Skin epidermis (tissue), 12 donors: ENCODE results near the gene RAMP3.

Experiments used
- H3K27ac ChIP-seq, 21 experiments: fragments of 200-600 bp; sonication (generic) in 11 of 21; one replicate each; pipeline ENCODE4 v1.5.0; 2020; ENCODE audit warnings: mild to moderate bottlenecking in 3 of 21, inconsistent platforms in 2 of 21, moderate library complexity in 2 of 21
- H3K4me3 ChIP-seq, 7 experiments: fragments of 200-600 bp; sonication (generic) in 2 of 7; one replicate each; pipeline ENCODE4 v1.5.0; 2020; ENCODE audit warnings: inconsistent platforms in 2 of 7, mild to moderate bottlenecking in 2 of 7, moderate library complexity in 1 of 7

RAMP3 gene

DNA sequence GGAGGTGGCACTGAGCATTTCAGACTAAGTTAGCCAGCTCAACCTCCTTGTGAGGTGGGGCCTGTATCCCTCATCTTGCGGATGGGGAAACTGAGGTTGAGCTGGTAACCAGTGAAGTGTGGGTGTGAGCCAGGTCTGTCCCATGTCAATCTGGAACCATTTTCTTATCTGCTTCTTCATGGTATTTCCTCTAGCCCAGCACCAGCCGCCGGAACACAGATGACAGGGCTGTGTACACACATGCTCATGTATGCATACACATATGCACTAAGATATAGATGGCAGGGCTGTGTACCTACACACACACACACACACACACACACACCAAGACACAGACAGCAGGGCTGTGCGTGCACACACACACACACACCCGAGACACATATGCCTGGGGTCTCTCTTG is 18.5 kb downstream of the RAMP3 start:
- Histone ChIP-seq H3K4me3 (no peak overlapping the region), H3K27ac (no peak overlapping the region)

DNA sequence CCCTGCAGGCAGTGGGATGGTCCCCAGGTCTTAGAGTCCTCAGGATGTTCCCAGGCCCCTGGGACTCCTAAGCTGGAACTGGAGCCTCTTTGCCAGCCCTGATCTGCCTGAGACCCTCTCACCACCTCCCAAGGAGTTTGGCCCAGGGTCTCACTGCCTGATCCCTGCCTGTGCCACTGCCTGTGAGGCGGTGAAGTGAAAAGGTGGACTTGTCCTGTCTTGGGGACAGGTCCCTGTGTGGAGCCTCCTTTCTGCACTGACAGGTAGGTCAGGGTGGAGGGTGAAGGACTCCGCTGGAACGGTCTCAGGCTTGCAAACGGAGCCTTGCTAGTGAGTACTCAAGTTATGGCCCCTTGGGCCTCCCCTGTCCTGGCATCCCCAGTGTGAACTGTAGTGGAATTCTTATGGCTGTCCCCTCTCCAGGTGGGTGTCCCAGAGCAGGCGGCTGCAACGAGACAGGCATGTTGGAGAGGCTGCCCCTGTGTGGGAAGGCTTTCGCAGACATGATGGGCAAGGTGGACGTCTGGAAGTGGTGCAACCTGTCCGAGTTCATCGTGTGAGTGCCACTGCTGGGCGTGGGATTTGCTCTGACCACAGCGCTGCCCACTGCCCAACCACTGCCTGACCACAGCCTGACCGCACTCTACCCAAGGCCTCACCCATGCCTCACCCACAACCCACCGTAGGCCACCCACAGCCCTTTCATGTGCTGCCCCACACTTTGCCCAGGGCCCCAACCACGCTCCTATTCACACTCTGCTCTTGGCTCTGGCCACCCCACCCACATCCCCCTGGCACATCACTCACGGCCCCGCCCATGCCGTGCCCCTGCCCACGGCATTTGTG is 19.5 kb downstream of the RAMP3 start:
- Histone ChIP-seq H3K4me3 (no peak overlapping the region), H3K27ac (no peak overlapping the region)

DNA sequence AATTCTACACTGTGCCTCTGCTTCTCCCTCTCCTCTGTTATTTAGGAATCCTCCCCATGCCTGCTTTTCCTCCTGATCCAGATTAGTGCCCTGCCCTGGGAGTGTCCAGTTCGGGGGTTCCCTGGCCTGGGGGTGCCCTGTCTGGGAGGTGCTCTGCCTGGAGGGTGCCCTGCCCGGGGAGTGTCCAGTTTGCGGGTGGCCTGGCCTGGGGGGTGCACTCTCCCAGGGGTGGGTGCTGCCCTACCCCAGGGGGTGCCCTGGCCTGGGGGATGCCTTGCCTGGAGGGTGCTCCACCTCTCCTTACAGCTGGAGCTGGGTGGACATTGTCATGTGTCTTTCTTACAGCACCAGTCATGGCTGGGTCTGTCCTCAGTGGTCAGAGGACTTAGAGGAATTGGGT is 20.2 kb downstream of the RAMP3 start:
- Histone ChIP-seq H3K4me3 (no peak overlapping the region), H3K27ac (no peak overlapping the region)

DNA sequence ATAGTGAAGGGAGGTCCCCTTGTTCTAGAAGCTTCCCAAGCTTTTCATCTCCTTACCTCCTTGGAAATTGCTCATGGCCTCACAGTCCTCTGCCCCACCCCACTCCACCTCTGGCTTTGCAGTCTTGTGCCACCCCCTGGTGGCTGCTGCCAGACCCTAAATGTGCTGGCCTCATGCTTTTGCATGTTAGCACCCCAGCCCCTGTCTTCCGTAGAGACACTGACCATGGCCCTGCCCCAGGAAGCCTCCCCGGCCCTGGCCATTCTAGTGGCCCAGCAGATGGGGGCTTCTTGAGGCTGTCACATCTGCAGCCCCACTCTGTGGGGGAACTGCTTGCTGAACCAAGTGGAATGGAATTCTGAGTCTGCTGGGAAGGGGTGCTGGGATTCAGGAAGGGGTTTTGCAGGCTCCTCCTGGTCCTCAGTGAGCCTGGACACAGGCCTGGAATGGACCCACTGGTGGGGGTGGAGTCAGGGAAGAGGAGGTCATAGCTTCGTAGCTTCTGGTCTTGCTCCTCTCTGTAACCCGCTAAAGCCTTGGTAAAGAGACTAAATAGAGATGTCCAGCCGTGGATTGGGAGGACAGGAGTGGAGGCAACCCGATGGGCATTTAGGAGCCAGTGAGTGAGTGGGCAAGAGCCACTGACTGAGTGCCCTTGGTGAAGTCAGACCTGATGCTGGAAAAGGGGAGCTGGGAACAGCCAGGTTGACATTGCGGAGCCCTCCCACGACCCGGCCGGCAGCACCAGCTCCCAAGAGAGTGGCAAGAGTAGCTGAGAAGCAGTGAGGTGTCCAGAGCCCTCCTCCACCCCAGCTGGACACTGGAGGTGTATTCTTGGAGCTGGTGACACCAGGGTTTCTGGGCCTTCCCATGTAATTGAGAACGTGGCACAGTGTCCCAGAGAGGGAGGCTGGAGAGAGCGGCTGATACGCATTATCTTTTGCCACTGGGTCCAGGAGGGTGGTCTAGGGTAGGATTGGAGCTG is 20.9 kb downstream of the RAMP3 start:
- no peak overlapping the region for H3K27ac ChIP-seq
- no peak overlapping the region for H3K4me3 ChIP-seq

DNA sequence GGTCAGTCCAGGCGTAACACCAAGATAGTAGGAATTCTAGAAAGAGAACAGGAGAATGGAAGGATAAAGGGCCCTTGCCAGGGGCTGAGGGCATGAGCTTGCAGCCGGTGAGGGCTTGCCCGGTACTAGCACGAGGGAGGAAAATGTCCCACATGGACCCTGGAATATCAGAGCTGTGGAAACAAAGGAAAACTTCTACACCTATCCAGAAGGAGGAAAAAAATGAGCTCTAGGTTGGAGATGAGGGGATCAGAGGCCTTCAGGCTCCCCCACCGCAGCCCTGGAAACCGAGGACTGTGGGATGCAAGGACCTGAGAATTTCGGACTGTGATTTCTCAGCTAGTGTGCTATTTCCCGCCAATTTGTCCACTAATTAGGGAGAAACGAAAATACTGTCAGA is 22.1 kb downstream of the RAMP3 start:
- H3K27ac ChIP-seq: no peak overlapping the region
- H3K4me3 ChIP-seq: no peak overlapping the region

DNA sequence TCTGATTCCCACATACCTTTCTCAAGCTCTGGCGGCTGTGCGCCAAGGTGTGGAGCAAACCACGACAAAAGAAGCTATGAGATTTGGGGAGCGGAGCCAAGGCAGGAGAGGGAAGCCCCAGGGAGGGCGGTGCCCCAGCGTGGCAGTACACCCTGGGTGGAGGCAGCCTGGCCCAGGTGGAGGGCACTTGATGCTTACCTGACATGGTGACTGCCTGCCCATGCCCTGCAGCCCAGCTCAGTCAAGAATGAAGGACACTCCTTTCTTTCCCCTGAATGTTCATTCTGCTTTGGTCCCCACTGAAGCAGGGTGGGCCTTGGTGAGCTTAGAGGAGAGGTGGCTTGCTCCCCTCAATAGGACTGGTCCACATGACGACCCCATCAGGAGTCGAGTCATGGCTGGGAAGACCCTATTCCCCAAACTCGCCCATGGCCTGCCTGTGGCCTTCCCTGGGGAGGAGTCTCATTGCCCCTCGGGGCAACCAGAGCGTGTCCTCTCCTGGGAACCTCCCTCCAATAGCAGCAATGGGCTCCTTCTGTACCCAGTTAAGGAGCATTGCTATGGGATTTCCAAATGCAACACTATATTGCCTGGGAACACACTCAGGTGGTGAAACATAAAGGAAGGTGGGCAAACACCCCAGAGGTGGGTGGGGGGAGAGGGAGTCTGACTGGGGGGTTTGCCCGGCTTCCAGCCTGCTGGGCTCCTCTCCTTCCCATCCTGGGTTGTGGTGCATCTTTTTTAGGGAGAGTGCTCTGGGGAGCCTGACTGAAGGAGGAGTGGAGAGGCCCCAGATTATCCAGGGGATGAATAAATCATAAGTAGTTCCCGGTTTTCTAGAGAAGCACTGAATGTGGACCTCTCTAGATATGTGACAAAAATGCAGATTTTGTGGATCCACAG is 22.7 kb downstream of the RAMP3 start:
- no peak overlapping the region for H3K4me3 ChIP-seq
- no peak overlapping the region for H3K27ac ChIP-seq

DNA sequence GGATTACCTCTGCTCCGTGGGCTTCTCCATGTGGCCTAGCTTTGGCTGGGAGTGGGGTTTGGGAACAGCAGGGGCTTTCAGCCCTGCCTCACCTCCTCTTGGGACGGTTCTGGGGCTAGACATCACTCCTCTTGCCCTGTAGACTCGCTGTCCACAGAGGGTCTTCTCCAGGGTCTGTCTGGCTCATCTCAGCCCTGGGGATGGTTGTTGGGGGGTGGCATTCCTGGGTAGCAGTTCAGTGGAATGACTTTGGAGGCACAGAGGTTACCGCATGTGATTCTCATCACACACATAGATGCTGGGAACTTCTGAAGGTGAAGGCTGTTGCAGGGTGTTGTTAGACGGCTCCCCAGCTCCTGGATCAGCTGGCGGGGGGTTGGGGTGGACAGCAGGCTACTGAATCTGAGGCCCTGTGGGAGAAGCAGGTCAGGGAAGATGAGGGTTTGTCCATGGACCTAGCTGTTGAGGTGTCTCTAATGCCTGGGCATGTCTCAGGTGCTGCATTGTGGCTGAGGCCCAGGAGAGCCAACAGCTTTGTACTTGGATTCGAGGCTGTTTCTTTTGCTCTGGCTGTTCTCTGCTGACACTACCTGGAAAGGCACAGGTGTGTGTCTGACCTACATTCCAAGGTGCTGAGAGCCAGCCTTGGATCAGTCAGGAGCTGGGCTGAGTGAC is 23.8 kb downstream of the RAMP3 start:
- no peak overlapping the region for H3K4me3 ChIP-seq
- no peak overlapping the region for H3K27ac ChIP-seq

DNA sequence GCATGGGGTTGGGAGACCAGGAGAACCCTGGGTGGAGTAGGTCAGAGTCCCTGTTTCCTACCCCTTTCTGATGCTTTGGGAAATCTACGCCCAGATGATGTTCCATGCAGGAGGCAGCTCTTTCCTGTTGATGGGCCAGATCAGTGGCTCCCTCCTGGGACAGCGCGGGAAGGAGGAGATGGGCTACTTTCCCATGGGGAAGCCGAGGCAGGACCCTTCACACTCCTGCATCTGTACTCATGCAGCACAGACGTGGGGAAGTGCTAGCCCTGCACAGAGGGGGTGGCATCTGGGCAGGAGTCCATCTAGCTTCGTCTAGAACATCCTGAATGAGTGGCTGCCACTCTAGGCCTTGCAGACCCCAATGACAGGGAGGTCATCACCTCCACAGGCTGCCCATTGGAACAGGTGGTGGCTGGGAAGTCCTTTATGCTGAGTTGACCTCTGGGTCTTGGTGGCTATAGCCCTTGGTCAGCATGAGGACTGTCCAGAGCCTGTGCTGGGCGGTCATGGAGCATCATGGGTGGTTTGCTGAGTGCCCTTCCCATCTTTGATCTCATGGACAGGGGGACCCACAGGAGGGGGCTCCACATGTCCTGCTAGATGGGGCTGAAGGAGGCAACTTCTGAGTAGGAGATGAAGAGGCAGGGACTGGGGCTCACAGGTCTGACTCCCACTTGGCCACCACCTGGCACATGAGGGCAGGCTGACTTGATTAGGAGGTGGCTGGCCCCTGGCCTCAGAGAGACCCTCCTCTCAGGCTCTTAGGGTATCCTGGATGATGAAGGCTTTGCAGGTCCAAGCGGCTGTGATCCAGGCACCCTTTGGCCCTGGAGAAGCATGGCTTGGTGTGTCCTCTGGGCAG is 24.6 kb downstream of the RAMP3 start:
- no peak overlapping the region for H3K4me3 ChIP-seq
- no peak overlapping the region for H3K27ac ChIP-seq

DNA sequence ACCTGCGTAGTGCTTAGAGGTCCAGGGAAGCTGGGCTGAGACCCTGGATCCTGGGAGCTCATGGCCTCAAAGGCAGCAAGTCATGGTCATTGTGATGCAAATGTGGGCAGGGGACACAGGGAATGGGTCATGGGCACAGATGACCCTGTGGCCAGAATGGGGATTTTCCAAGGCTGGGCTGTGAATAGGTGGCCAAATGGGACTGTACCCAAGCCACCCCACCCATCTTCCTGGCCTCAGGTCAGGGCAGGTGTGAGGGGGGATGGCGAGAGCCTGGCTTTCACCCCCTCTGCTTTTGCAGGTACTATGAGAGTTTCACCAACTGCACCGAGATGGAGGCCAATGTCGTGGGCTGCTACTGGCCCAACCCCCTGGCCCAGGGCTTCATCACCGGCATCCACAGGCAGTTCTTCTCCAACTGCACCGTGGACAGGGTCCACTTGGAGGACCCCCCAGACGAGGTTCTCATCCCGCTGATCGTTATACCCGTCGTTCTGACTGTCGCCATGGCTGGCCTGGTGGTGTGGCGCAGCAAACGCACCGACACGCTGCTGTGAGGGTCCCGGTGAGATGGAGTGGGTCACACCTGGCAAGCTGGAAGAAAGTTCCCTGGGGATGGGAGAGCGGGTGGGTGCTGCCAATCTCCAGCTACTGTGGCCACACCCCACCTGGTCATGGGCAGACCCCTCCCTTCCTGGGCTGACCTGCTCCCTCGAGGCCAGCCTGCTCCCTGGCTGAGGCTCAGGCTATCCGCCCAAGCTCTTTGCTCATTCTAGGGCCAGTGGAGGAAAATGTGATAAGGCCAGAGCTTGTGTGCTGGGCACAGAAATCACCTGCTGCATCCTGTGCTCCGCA is 25.5 kb downstream of the RAMP3 start:
- no peak overlapping the region for H3K27ac ChIP-seq

DNA sequence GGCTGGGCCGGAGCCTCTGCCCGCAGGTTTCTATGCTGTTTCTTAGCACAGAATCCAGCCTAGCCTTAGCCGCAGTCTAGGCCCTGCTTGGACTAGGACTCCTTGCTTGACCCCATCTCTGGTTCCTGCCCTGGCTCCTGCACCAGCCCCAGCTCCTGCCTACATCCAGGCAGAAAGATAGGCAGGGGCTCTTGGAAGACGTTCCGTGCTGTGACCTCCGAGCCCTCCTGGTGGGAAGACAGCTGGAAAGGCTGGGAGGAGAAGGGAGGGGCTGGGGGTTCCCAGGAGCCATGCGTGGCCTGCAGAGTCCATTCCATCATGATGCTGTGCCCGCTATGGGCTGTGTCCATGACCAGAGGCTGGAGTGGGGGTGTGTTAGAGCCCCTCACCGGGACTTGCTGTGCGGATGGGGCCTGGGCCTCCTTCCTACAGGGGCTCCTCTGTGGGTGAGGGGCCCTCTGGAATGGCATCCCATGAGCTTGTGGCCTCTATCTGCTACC is 26.2 kb downstream of the RAMP3 start:
- no peak overlapping the region for H3K27ac ChIP-seq
- H3K4me3 ChIP-seq: no peak overlapping the region

More for the DNA sequence above, 25.5 kb downstream of the RAMP3 start:
- no peak overlapping the region for H3K4me3 ChIP-seq

DNA sequence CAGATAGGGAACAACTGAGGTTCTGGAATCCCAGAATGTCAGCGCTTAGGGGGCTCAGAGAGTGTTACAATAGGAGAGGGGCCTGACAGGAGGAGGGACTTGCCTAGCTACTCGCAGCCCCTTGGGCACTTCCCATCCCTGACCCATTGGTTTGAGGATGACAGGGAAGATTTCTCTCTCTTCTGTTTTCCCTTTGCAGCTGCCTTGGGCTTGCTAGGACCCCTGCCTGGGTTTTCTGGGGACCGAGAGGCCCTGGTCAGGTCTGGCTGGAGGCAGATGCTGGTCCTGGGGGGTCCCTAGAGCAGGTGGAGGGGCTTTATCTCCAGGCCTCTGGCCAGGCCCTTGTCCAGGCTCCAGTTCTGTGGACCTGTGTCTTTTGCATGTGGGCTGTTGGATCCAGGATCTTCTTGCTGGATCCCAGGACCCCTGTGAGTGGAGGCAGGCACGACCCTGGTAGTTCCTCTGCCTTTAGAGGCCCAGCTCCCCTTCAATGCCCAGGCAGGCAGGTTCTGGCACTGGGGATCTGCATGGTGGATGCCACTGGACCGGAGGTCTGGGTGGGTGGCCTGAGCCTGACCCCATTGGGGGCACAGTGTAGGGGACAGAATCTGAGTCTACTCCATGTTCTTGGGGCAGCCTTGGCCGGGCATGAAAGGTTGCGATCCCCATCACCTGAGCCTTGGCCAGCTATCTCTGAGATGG is 26.9 kb downstream of the RAMP3 start:
- no peak overlapping the region for H3K27ac ChIP-seq
- H3K4me3 ChIP-seq: no peak overlapping the region

DNA sequence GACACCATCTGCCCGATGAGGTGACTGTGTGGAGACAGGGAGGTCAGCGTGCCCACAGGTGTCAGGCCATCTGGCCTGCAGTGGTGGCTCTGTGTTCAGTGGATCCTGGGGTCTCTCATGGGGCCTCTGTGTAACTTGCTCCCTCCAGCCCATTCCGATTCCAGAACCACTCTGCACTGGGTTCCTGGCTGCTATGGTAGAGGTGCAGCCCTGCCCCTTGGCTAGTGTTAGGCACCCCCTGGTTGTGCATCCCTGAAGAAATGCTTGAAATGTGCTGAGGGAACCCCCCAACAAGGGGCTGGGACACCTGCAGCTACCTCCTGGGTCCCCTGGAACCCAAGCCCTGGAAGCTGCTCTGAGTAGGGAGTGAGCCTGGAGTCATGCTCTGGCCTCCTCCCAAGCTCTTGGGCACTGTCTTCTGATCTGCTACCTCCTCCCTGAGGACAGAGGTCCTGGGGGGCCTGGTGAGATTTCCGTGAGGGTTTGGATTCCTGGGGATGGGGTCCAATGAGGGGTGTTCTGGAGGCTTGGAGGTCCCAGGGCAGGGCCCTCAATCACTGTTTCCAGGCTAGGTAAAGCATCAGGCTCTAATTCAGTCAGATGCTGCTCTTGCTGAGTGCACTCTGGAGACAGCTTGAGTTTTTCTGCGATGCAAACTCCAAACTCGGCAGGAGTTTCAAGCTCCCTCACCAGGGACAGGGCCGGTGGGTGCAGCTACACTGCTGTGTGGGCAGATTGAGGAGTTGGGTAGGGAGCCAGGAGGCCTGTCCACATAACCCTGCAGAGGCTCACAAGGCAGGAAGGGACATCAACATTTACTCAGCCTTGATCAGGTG is 27.7 kb downstream of the RAMP3 start:
- Histone ChIP-seq H3K27ac (no peak overlapping the region), H3K4me3 (no peak overlapping the region)

DNA sequence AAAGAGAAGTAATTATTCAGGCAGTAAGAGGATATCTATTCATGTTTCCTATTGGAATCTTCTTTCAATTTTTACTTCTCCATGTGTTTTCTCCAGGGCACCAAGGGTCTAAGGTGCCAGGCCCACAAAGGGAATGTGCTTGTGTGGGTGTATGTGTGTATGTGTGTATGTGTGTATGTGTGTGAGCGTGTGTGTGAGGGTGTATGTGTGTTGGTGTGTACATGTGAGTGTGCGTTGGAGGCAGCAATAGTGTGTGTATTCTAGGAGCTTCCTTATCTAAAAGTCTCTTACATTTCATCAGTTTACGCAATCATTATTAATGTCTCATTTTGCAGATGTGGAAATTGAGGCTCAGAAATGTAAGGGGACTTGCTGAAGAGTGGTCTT is 28.3 kb downstream of the RAMP3 start:
- Histone ChIP-seq H3K27ac (no peak overlapping the region), H3K4me3 (no peak overlapping the region)

DNA sequence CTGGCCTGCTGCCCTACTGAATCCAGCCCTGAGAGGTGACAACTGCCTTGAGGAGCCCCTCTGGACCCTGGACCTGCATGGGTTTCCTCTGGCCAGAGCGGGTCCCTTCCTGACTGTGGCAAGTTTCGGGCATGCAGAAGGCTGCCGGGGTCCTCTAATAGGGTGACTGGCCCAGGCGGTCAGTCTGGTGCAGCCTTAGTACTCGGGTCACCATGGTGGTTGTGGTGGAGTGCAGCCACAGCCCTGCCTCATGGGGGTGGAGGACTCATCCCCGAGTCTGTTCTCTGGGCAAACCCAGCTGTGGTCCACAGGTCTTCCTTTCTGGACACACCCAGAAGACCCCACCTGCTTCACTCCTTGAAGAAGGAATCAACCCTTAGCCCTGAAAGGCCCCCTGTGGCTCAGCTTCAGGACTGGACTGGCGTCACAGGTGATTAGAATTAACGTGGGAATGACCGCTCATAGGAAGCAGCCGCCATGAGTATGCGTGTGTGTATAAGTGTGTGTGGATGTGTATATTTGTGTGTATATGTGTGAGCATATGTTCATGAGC is 28.7 kb downstream of the RAMP3 start:
- no peak overlapping the region for H3K27ac ChIP-seq
- H3K4me3 ChIP-seq: no peak overlapping the region

DNA sequence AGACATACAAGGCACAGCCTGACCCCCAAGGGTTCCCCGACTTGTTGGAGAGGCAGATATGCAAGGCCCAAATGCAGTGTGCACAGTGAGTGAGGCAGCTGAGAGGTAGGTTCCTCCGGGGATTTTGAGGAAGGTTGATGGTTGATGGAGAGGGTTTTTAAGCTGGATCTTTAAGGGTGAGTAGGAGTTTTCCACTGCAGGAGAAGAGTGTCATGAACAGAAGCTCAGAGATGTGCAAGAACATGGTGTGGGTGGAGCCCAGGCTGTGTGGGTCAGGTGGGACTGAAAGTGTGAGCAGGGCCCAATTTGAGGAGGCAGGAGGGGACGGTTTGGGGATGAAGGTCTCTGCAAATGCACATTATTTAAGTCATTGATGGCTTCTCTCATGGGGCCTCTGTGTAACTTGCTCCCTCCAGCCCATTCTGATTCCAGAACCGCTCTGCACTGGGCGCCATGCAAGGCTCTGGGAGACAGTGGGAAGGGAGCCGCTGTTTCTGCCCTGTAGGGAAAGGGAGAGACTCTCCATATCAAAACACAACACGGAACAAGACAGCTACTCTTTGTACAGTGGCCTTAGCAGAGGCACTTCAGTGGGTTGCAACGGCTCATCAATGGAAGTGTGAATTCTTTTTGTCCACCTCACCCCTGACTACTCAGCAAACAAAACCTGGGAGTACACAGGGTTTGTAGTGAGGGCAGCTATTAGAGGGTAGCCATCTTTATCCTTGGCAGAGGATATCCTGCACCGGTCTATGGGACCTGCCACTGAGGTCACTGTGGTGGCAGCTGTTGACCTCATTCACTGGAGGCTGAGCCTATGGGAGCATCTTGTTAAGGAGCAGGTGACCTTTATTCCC is 29.7 kb downstream of the RAMP3 start:
- Histone ChIP-seq H3K27ac (no peak overlapping the region), H3K4me3 (no peak overlapping the region)
